Adrenal gland (tissue), 5 donors: Measurements from ENCODE around the gene PTPRD.

Experiments used
- POLR2A ChIP-seq, 2 donors: fragments of 450-650 bp; IDR thresholded peaks; one replicate each; pipeline ENCODE4 v1.6.1; 2017; ENCODE audit warnings: antibody characterized with exemption in 2 of 2, mild to moderate bottlenecking in 2 of 2, moderate library complexity in 1 of 2
- TF ChIP-seq, protein P1 (sequence below), 6 experiments: fragments of 450-650 bp in 4 of 6; fragments of 200-600 bp in 2 of 6; sonication (generic) in 1 of 6; IDR thresholded peaks; 1 replicate in 5 of 6; 2 replicates in 1 of 6; pipeline versions ENCODE4 v1.5.1 to v1.8.0; 2016 to 2021; ENCODE audit warnings: antibody characterized with exemption in 6 of 6, mild to moderate bottlenecking in 2 of 6, moderate library complexity in 1 of 6
- donor health status: DM: no; HTN: no; CAD: no.

DNA sequence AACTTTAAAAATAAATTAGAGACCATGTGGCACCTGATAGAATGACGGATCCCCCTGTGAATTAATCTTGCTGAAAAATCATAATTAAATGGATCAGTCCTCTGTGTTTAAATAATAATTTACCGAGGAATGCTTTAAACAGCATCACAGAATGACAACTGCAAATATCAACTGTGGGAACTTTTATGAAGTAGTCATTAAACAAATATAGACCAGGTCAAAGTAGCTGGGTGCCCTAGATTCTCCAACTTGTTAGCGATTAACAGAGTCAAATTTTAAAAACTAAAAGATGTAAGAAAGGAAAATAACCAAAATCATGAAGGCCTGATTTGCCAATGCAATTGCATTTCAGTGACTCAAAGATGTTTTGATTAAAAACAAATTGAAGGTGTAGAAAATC is 933.4 kb downstream of the PTPRD start:
- no peak for TF ChIP-seq POLR2A (IDR thresholded peaks at IDR 0.05)
- TF ChIP-seq, protein P1, sequence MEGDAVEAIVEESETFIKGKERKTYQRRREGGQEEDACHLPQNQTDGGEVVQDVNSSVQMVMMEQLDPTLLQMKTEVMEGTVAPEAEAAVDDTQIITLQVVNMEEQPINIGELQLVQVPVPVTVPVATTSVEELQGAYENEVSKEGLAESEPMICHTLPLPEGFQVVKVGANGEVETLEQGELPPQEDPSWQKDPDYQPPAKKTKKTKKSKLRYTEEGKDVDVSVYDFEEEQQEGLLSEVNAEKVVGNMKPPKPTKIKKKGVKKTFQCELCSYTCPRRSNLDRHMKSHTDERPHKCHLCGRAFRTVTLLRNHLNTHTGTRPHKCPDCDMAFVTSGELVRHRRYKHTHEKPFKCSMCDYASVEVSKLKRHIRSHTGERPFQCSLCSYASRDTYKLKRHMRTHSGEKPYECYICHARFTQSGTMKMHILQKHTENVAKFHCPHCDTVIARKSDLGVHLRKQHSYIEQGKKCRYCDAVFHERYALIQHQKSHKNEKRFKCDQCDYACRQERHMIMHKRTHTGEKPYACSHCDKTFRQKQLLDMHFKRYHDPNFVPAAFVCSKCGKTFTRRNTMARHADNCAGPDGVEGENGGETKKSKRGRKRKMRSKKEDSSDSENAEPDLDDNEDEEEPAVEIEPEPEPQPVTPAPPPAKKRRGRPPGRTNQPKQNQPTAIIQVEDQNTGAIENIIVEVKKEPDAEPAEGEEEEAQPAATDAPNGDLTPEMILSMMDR (IDR thresholded peaks at IDR 0.05), result no peak
